ENCODE data around the gene RHOT2.
A peak's percentile ranks its signal among the peaks of the same experiment; 100 is the strongest.

The RHOT2 gene

GRCh38 chr16:632486-633335, 35.2 kb upstream of the RHOT2 start:
- DNase-seq (ENCODE audit: low read depth, low spot score), result no peak

GRCh38 chr16:633336-634050, 34.4 kb upstream of the RHOT2 start:
- no peak for DNase-seq (ENCODE audit: low read depth, low spot score)

GRCh38 chr16:634051-634670, 33.8 kb upstream of the RHOT2 start:
- no peak for DNase-seq (ENCODE audit: low read depth, low spot score)

- no peak for DNase-seq (ENCODE audit: low read depth, low spot score)
These were observed 32.9 kb upstream of the RHOT2 start for GRCh38 chr16:634996-635395.

GRCh38 chr16:635573-636205, 32.2 kb upstream of the RHOT2 start:
- no peak for DNase-seq (ENCODE audit: low read depth, low spot score)

GRCh38 chr16:636206-637080, 31.5 kb upstream of the RHOT2 start, which contains the start of gene METTL26:
Gene METTL26, minus strand, starts transcription at chr16:636305. Its CDS starts 15 bp downstream, at chr16:636290.
- DNase-seq (ENCODE audit: low read depth, low spot score), result peak; percentile 97

GRCh38 chr16:637081-638018, 30.6 kb upstream of the RHOT2 start:
- no peak for DNase-seq (ENCODE audit: low read depth, low spot score)

GRCh38 chr16:638034-638543, 29.8 kb upstream of the RHOT2 start:
- DNase-seq (ENCODE audit: low read depth, low spot score), result no peak

- DNase-seq (ENCODE audit: low read depth, low spot score), result no peak
These were observed 29.1 kb upstream of the RHOT2 start for GRCh38 chr16:638836-639235.

- no peak for DNase-seq (ENCODE audit: low read depth, low spot score)
These were observed 27.3 kb upstream of the RHOT2 start for GRCh38 chr16:640614-641013.

- peak; percentile 83 for DNase-seq (ENCODE audit: low read depth, low spot score)
These were observed 26.4 kb upstream of the RHOT2 start, which contains the start of gene MCRIP2 for GRCh38 chr16:641326-642188. Gene MCRIP2, plus strand, starts transcription at chr16:641828. Its CDS starts 164 bp downstream, at chr16:641992.

- no peak for DNase-seq (ENCODE audit: low read depth, low spot score)
These were observed 25.5 kb upstream of the RHOT2 start for GRCh38 chr16:642189-643049.

GRCh38 chr16:643050-643368, 24.9 kb upstream of the RHOT2 start:
- no peak for DNase-seq (ENCODE audit: low read depth, low spot score)

GRCh38 chr16:644556-644955, 23.4 kb upstream of the RHOT2 start:
- DNase-seq (ENCODE audit: low read depth, low spot score), result no peak

- DNase-seq (ENCODE audit: low read depth, low spot score), result no peak
These were observed 21.9 kb upstream of the RHOT2 start for GRCh38 chr16:645852-646678.

GRCh38 chr16:646679-647172, 21.2 kb upstream of the RHOT2 start:
- no peak for DNase-seq (ENCODE audit: low read depth, low spot score)

All from ELF-1 (cell line).